ENCODE data around the gene SCAMP3.
"Not testable (repeated sequence)": the region's sequence is repeated elsewhere in the genome, so short reads cannot be mapped to it uniquely, and the experiment has no call there.

SCAMP3 gene

GRCh38 chr1:155226188-155226909, 35.8 kb downstream of the SCAMP3 start:
- Histone ChIP-seq H3K9me3 (ENCODE audit: control extremely low read depth in 1 of 5, control insufficient read depth in 4 of 5, insufficient read depth in 2 of 5, low read depth in 1 of 5, low read length in 4 of 5) (no peaks in the 10 kb centered on the region), H3K4me3 (ENCODE audit: control insufficient read depth in 1 of 7, extremely low read depth in 1 of 7, insufficient read depth in 4 of 7, low read depth in 2 of 7, low read length in 6 of 7) (peak overlapping the region in 6 of 7 experiments; percentile 68 to 85 (median 76)), H3K36me3 (ENCODE audit: control insufficient read depth in 4 of 4, insufficient read depth in 4 of 4, low read length in 3 of 4) (peaks cover 0 to 4% (median 0%) of the 10 kb centered on the region in 4 experiments), H3K4me1 (ENCODE audit: control extremely low read depth in 1 of 4, control insufficient read depth in 4 of 4, insufficient read depth in 4 of 4, low read length in 3 of 4) (peaks cover 8 to 48% (median 40%) of the 10 kb centered on the region in 4 experiments), H3K27ac (ENCODE audit: insufficient read depth in 1 of 2, low read depth in 1 of 2, low read length in 2 of 2, poor library complexity in 1 of 2, severe bottlenecking in 2 of 2) (peak overlapping the region; percentile 74 to 85), H3K27me3 (replicated peaks in 2 of 5; ENCODE audit: control insufficient read depth in 4 of 5, insufficient read depth in 5 of 5, low read length in 4 of 5) (no peaks in the 10 kb centered on the region)
- POLR2A ChIA-PET: interaction anchor here (1.3 to 2.2 kb wide), 3 partner anchors 17 to 51 kb away, joined by 3 to 9 read pairs (median 8); partner anchors contain the start of gene MTX1
- DNase-seq: peak; percentile 82 to 95 (median 95)
- CTCF ChIA-PET: interaction anchor here (0.7 to 6.9 kb wide), 13 partner anchors 18 to 135 kb away, joined by 3 to 68 read pairs (median 5); partner anchors contain the start of genes KRTCAP2, MTX1, THBS3 and TRIM46
- 0% methylated on average over 7 of the region's 7 CpGs for WGBS (ENCODE audit: insufficient coverage)

GRCh38 chr1:155225404-155225759, 36.8 kb downstream of the SCAMP3 start:
- peaks cover 8 to 52% (median 40%) of the 10 kb centered on the region in 4 experiments for H3K4me1 ChIP-seq (ENCODE audit: control extremely low read depth in 1 of 4, control insufficient read depth in 4 of 4, insufficient read depth in 4 of 4, low read length in 3 of 4)
- H3K27ac ChIP-seq (ENCODE audit: insufficient read depth in 1 of 2, low read depth in 1 of 2, low read length in 2 of 2, poor library complexity in 1 of 2, severe bottlenecking in 2 of 2): peak overlapping the region in 1 of 2 experiments; percentile 85
- H3K27me3 ChIP-seq (replicated peaks in 2 of 5; ENCODE audit: control insufficient read depth in 4 of 5, insufficient read depth in 5 of 5, low read length in 4 of 5); H3K36me3 ChIP-seq (ENCODE audit: control insufficient read depth in 4 of 4, insufficient read depth in 4 of 4, low read length in 3 of 4); POLR2A ChIA-PET; H3K9me3 ChIP-seq (ENCODE audit: control extremely low read depth in 1 of 5, control insufficient read depth in 4 of 5, insufficient read depth in 2 of 5, low read depth in 1 of 5, low read length in 4 of 5); DNase-seq: not testable (repeated sequence)
- 100% methylated on average over 4 of the region's 8 CpGs for WGBS (ENCODE audit: insufficient coverage)
- CTCF ChIA-PET: interaction anchor here (1.5 to 6.9 kb wide), 5 partner anchors 17 to 50 kb away, joined by 3 to 68 read pairs (median 14); partner anchors contain the start of genes KRTCAP2, MTX1, THBS3 and TRIM46
- peak overlapping the region in 1 of 7 experiments; percentile 85 for H3K4me3 ChIP-seq (ENCODE audit: control insufficient read depth in 1 of 7, extremely low read depth in 1 of 7, insufficient read depth in 4 of 7, low read depth in 2 of 7, low read length in 6 of 7)

- H3K27me3 ChIP-seq (replicated peaks in 2 of 5; ENCODE audit: control insufficient read depth in 4 of 5, insufficient read depth in 5 of 5, low read length in 4 of 5): no peaks in the 10 kb centered on the region
- ChIA-PET CTCF (interaction anchor here (0.7 to 6.9 kb wide), 6 partner anchors 15 to 133 kb away, joined by 3 to 68 read pairs (median 9); partner anchors contain the start of genes KRTCAP2, MTX1, THBS3 and TRIM46), POLR2A (no interaction called here)
Observed at GRCh38 chr1:155223047-155223446, 39.1 kb downstream of the SCAMP3 start.

GRCh38 chr1:155220211-155220965, 41.8 kb downstream of the SCAMP3 start:
- DNase-seq; H3K27ac ChIP-seq (ENCODE audit: insufficient read depth in 1 of 2, low read depth in 1 of 2, low read length in 2 of 2, poor library complexity in 1 of 2, severe bottlenecking in 2 of 2); H3K9me3 ChIP-seq (ENCODE audit: control extremely low read depth in 1 of 5, control insufficient read depth in 4 of 5, insufficient read depth in 2 of 5, low read depth in 1 of 5, low read length in 4 of 5); POLR2A ChIA-PET; H3K4me3 ChIP-seq (ENCODE audit: control insufficient read depth in 1 of 7, extremely low read depth in 1 of 7, insufficient read depth in 4 of 7, low read depth in 2 of 7, low read length in 6 of 7); H3K27me3 ChIP-seq (replicated peaks in 2 of 5; ENCODE audit: control insufficient read depth in 4 of 5, insufficient read depth in 5 of 5, low read length in 4 of 5): not testable (repeated sequence)
- peaks cover 15 to 44% (median 29%) of the 10 kb centered on the region in 4 experiments for H3K4me1 ChIP-seq (ENCODE audit: control extremely low read depth in 1 of 4, control insufficient read depth in 4 of 4, insufficient read depth in 4 of 4, low read length in 3 of 4)
- 92% methylated on average over 4 of the region's 10 CpGs for WGBS (ENCODE audit: insufficient coverage)
- CTCF ChIA-PET: interaction anchor here (4.0 kb wide), 1 partner anchor 14 kb away, joined by 15 read pairs; the partner anchor contains the start of gene THBS3
- H3K36me3 ChIP-seq (ENCODE audit: control insufficient read depth in 4 of 4, insufficient read depth in 4 of 4, low read length in 3 of 4): peaks cover 3 to 13% (median 5%) of the 10 kb centered on the region in 4 experiments

More at GRCh38 chr1:155223047-155223446, 39.1 kb downstream of the SCAMP3 start:
- peak overlapping the region in 1 of 2 experiments; percentile 52 for H3K27ac ChIP-seq (ENCODE audit: insufficient read depth in 1 of 2, low read depth in 1 of 2, low read length in 2 of 2, poor library complexity in 1 of 2, severe bottlenecking in 2 of 2)
- peaks cover 0 to 4% (median 0%) of the 10 kb centered on the region in 4 experiments for H3K36me3 ChIP-seq (ENCODE audit: control insufficient read depth in 4 of 4, insufficient read depth in 4 of 4, low read length in 3 of 4)
- H3K9me3 ChIP-seq (ENCODE audit: control extremely low read depth in 1 of 5, control insufficient read depth in 4 of 5, insufficient read depth in 2 of 5, low read depth in 1 of 5, low read length in 4 of 5): no peaks in the 10 kb centered on the region
- peak overlapping the region in 1 of 7 experiments; percentile 40 for H3K4me3 ChIP-seq (ENCODE audit: control insufficient read depth in 1 of 7, extremely low read depth in 1 of 7, insufficient read depth in 4 of 7, low read depth in 2 of 7, low read length in 6 of 7)
- H3K4me1 ChIP-seq (ENCODE audit: control extremely low read depth in 1 of 4, control insufficient read depth in 4 of 4, insufficient read depth in 4 of 4, low read length in 3 of 4): peaks cover 17 to 67% (median 50%) of the 10 kb centered on the region in 4 experiments
- peak in 2 of 3 donors; percentile 48 to 53 for DNase-seq
- WGBS (ENCODE audit: insufficient coverage): 20% methylated on average over 2 of the region's 7 CpGs

GRCh38 chr1:155219592-155220031, 42.5 kb downstream of the SCAMP3 start:
- Histone ChIP-seq H3K4me3 (ENCODE audit: control insufficient read depth in 1 of 7, extremely low read depth in 1 of 7, insufficient read depth in 4 of 7, low read depth in 2 of 7, low read length in 6 of 7) (peak overlapping the region in 4 of 7 experiments; percentile 13 to 58 (median 39)), H3K27ac (ENCODE audit: insufficient read depth in 1 of 2, low read depth in 1 of 2, low read length in 2 of 2, poor library complexity in 1 of 2, severe bottlenecking in 2 of 2) (peak overlapping the region in 1 of 2 experiments; percentile 43), H3K4me1 (ENCODE audit: control extremely low read depth in 1 of 4, control insufficient read depth in 4 of 4, insufficient read depth in 4 of 4, low read length in 3 of 4) (peaks cover 13 to 37% (median 25%) of the 10 kb centered on the region in 4 experiments), H3K27me3 (replicated peaks in 2 of 5; ENCODE audit: control insufficient read depth in 4 of 5, insufficient read depth in 5 of 5, low read length in 4 of 5) (no peaks in the 10 kb centered on the region), H3K9me3 (ENCODE audit: control extremely low read depth in 1 of 5, control insufficient read depth in 4 of 5, insufficient read depth in 2 of 5, low read depth in 1 of 5, low read length in 4 of 5) (no peaks in the 10 kb centered on the region), H3K36me3 (ENCODE audit: control insufficient read depth in 4 of 4, insufficient read depth in 4 of 4, low read length in 3 of 4) (peaks cover 3 to 20% (median 10%) of the 10 kb centered on the region in 4 experiments)
- POLR2A ChIA-PET: interaction anchor here (0.9 kb wide), 1 partner anchor 43 kb away, joined by 3 read pairs; the partner anchor contains the start of gene SCAMP3
- WGBS (ENCODE audit: insufficient coverage): 33% methylated on average over 1 of the region's 1 CpG
- peak in 2 of 3 donors; percentile 49 to 52 for DNase-seq
- CTCF ChIA-PET: interaction anchor here (1.0 to 4.0 kb wide), 3 partner anchors 13 to 31 kb away, joined by 3 to 15 read pairs (median 7); partner anchors contain the start of gene THBS3

- no peaks in the 10 kb centered on the region for H3K27me3 ChIP-seq (replicated peaks in 2 of 5; ENCODE audit: control insufficient read depth in 4 of 5, insufficient read depth in 5 of 5, low read length in 4 of 5)
- H3K36me3 ChIP-seq (ENCODE audit: control insufficient read depth in 4 of 4, insufficient read depth in 4 of 4, low read length in 3 of 4): peaks cover 3 to 20% (median 9%) of the 10 kb centered on the region in 4 experiments
- peak overlapping the region in 1 of 2 experiments; percentile 43 for H3K27ac ChIP-seq (ENCODE audit: insufficient read depth in 1 of 2, low read depth in 1 of 2, low read length in 2 of 2, poor library complexity in 1 of 2, severe bottlenecking in 2 of 2)
- ChIA-PET CTCF (interaction anchor here (0.7 to 4.0 kb wide), 4 partner anchors 12 to 32 kb away, joined by 3 to 15 read pairs (median 5); partner anchors contain the start of gene THBS3), POLR2A (interaction anchor here (0.9 kb wide), 2 partner anchors 43 to 44 kb away, joined by 3 read pairs; partner anchors contain the start of gene SCAMP3)
- peak; percentile 38 to 77 (median 73) for DNase-seq
- H3K4me3 ChIP-seq (ENCODE audit: control insufficient read depth in 1 of 7, extremely low read depth in 1 of 7, insufficient read depth in 4 of 7, low read depth in 2 of 7, low read length in 6 of 7): peak overlapping the region in 5 of 7 experiments; percentile 13 to 58 (median 28)
- peaks cover 13 to 33% (median 21%) of the 10 kb centered on the region in 4 experiments for H3K4me1 ChIP-seq (ENCODE audit: control extremely low read depth in 1 of 4, control insufficient read depth in 4 of 4, insufficient read depth in 4 of 4, low read length in 3 of 4)
- H3K9me3 ChIP-seq (ENCODE audit: control extremely low read depth in 1 of 5, control insufficient read depth in 4 of 5, insufficient read depth in 2 of 5, low read depth in 1 of 5, low read length in 4 of 5): no peaks in the 10 kb centered on the region
- WGBS (ENCODE audit: insufficient coverage): 50% methylated on average over 2 of the region's 7 CpGs
Observed at GRCh38 chr1:155218854-155219591, 43.1 kb downstream of the SCAMP3 start.

Measured in common myeloid progenitor, CD34-positive (primary cell).